GM06990 (cell line): Measurements from ENCODE around the gene MKNK1.
A peak's percentile ranks its signal among the peaks of the same experiment; 100 is the strongest.

ENCODE experiments used
- DNase-seq: peaks from one replicate; pipeline ENCODE4 v3.0.0-alpha.2; 2011; ENCODE audit not compliant: insufficient read length; ENCODE audit errors: extremely low read depth
- H3K27me3 ChIP-seq: replicated peaks from 2 replicates; pipeline ENCODE4 v1.6.0; 2011; ENCODE audit warnings: low read length; ENCODE audit not compliant: control insufficient read depth, insufficient read depth
- H3K36me3 ChIP-seq: 2 replicates; pipeline ENCODE4 v1.5.1; 2011; ENCODE audit warnings: low read length; ENCODE audit not compliant: control insufficient read depth, insufficient read depth
- H3K4me3 ChIP-seq: replicated peaks from 2 replicates; pipeline ENCODE4 v1.5.1; 2011; ENCODE audit warnings: low read depth, mild to moderate bottlenecking, control low read depth, low read length
- CTCF ChIP-seq: IDR thresholded peaks from 2 replicates; pipeline ENCODE4 v1.5.1; 2011; ENCODE audit warnings: low read length, control low read depth, mild to moderate bottlenecking, inconsistent platforms; ENCODE audit not compliant: insufficient read depth, poor library complexity, severe bottlenecking

The MKNK1 gene

GRCh38 chr1:46623743-46624644, 19.9 kb upstream of the MKNK1 start:
- TF ChIP-seq CTCF = no peak
- DNase-seq = no peak
- Histone ChIP-seq H3K36me3 (no peaks in the 10 kb centered on the region), H3K27me3 (no peaks in the 10 kb centered on the region), H3K4me3 (no peak overlapping the region)

GRCh38 chr1:46622344-46622743, 18.3 kb upstream of the MKNK1 start:
- Histone ChIP-seq H3K4me3 (no peak overlapping the region), H3K36me3 (no peaks in the 10 kb centered on the region), H3K27me3 (no peaks in the 10 kb centered on the region)
- DNase-seq = no peak
- TF ChIP-seq CTCF = peak; percentile 60

- Histone ChIP-seq H3K27me3 (no peaks in the 10 kb centered on the region), H3K4me3 (no peak overlapping the region), H3K36me3 (no peaks in the 10 kb centered on the region)
- DNase-seq = no peak
- no peak for TF ChIP-seq CTCF
Observed at GRCh38 chr1:46621930-46622329, 17.9 kb upstream of the MKNK1 start.

GRCh38 chr1:46619656-46620258, 15.7 kb upstream of the MKNK1 start:
- Histone ChIP-seq H3K27me3 (no peaks in the 10 kb centered on the region), H3K36me3 (no peaks in the 10 kb centered on the region), H3K4me3 (no peak overlapping the region)
- DNase-seq = no peak
- no peak for TF ChIP-seq CTCF

- no peak for DNase-seq
- H3K27me3 ChIP-seq = no peaks in the 10 kb centered on the region
- H3K4me3 ChIP-seq = no peak overlapping the region
- H3K36me3 ChIP-seq = no peaks in the 10 kb centered on the region
- no peak for TF ChIP-seq CTCF
Observed at GRCh38 chr1:46618754-46619415, 14.8 kb upstream of the MKNK1 start.
